Smooth muscle cell (in vitro differentiated cells): ENCODE measurements around the gene SPON2. TPM values are rescaled to one million over a fixed set of nuclear protein-coding genes. Genes with fewer than 3 reads are reported as not detected.
A peak's percentile ranks its signal among the peaks of the same experiment; 100 is the strongest.
"Not testable (repeated sequence)": the region's sequence is repeated elsewhere in the genome, so short reads cannot be mapped to it uniquely, and the experiment has no call there.

Experiments used
- DNase-seq: peaks from one replicate; lab custom pipeline; 2025; ENCODE audit not compliant: unreplicated experiment; lab: John Stamatoyannopoulos, UW
- H2AFZ ChIP-seq: fragments of 200-600 bp; sonication (generic); 2 replicates; pipeline ENCODE4 v1.6.0; 2016; ENCODE audit warnings: antibody characterized with exemption, low read depth, mild to moderate bottlenecking
- H3F3A ChIP-seq: fragments of 200-600 bp; sonication (generic); 2 replicates; pipeline ENCODE4 v1.6.0; 2017; ENCODE audit warnings: antibody characterized with exemption, low read depth
- H3K27ac ChIP-seq: fragments of 200-600 bp; sonication (generic); 2 replicates; pipeline ENCODE4 v1.5.1; 2016; ENCODE audit warnings: low read depth, mild to moderate bottlenecking
- H3K27me3 ChIP-seq: fragments of 200-600 bp; sonication (generic); 2 replicates; pipeline ENCODE4 v1.6.1; 2016; ENCODE audit warnings: low read depth, mild to moderate bottlenecking
- H3K36me3 ChIP-seq: fragments of 200-600 bp; sonication (generic); 2 replicates; pipeline ENCODE4 v1.5.1; 2016; ENCODE audit warnings: low read depth
- H3K4me1 ChIP-seq: fragments of 200-600 bp; sonication (generic); 2 replicates; pipeline ENCODE4 v1.5.1; 2016; ENCODE audit warnings: low read depth
- H3K4me2 ChIP-seq: fragments of 200-600 bp; sonication (generic); 2 replicates; pipeline ENCODE4 v1.6.0; 2016; ENCODE audit warnings: mild to moderate bottlenecking
- H3K4me3 ChIP-seq: fragments of 200-600 bp; sonication (generic); 2 replicates; pipeline ENCODE4 v1.5.1; 2016; ENCODE audit warnings: mild to moderate bottlenecking
- H3K79me2 ChIP-seq: fragments of 200-600 bp; sonication (generic); 2 replicates; pipeline ENCODE4 v1.6.0; 2016; ENCODE audit warnings: low read depth, mild to moderate bottlenecking
- H3K9ac ChIP-seq: fragments of 200-600 bp; sonication (generic); 2 replicates; pipeline ENCODE4 v1.6.0; 2016; ENCODE audit warnings: low read depth
- H3K9me3 ChIP-seq: fragments of 200-600 bp; sonication (generic); replicated peaks from 2 replicates; pipeline ENCODE4 v1.5.1; 2016; ENCODE audit warnings: low read depth
- H4K20me1 ChIP-seq: fragments of 200-600 bp; sonication (generic); 2 replicates; pipeline ENCODE4 v1.6.0; 2016; ENCODE audit warnings: low read depth
- CTCF ChIP-seq: fragments of 200-600 bp; sonication (generic); IDR thresholded peaks from 2 replicates; pipeline ENCODE4 v1.5.1; 2017; ENCODE audit warnings: borderline replicate concordance, mild to moderate bottlenecking, antibody characterized with exemption; ENCODE audit not compliant: insufficient read depth, poor library complexity, severe bottlenecking
- WGBS: methylation state at CpG from one replicate; pipeline ENCODE4 v1.1.7; 2016; ENCODE audit warnings: low lambda C conversion rate; 5-methylcytosine and 5-hydroxymethylcytosine counted together
- polyA plus RNA-seq: library from polyadenylated mRNA; unstranded; fragments of >200 nt; fragmentation: Nextera tagmentation; extraction: Ambion mirVana; gene quantifications from 2 replicates; pipeline ENCODE4 v1.2.1, GENCODE V29; 2016
- total RNA-seq: library from RNA; depleted of rRNA; stranded (reverse); fragments of >200 nt; gene quantifications from 2 replicates; pipeline ENCODE4 v1.2.3, GENCODE V29; 2014

SPON2 gene
- total and polyA plus RNA-seq, 2 experiments from 2014 or later, result 171 to 427 TPM

DNA sequence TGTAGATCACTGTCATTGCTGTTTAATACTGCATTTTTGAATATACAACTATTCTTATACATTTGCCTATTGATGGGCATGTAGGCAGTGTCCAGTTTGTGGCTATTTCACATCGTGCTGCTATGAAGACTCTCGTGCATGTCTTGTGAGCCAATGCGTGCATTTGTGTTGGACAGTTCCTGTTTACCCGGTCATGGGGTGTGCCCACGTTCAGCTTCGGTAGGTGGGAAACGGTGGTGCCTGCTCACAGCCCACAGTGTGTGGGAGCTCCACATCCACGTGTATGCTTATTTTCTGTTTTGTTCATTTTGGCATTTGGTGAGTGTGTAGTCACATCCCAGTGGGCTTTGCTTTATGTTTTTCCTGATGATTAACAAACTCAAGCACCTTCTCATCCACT lies 39.4 kb downstream of the SPON2 start:
- H3K79me2 ChIP-seq, result no peaks in the 10 kb centered on the region
- no peak for DNase-seq
- H2AFZ ChIP-seq, result no peak overlapping the region
- no peaks in the 10 kb centered on the region for H3K9me3 ChIP-seq
- no peaks in the 10 kb centered on the region for H3K4me1 ChIP-seq
- H3K4me3 ChIP-seq, result no peak overlapping the region
- TF ChIP-seq CTCF, result no peak
- H3K9ac ChIP-seq, result no peak overlapping the region
- H3K27ac ChIP-seq, result no peak overlapping the region
- no peaks in the 10 kb centered on the region for H3F3A ChIP-seq
- H3K27me3 ChIP-seq, result peaks cover 7% of the 10 kb centered on the region
- 82% methylated on average over 8 of the region's 8 CpGs for WGBS
- no peaks in the 10 kb centered on the region for H3K36me3 ChIP-seq
- no peaks in the 10 kb centered on the region for H4K20me1 ChIP-seq
- H3K4me2 ChIP-seq, result no peak overlapping the region

DNA sequence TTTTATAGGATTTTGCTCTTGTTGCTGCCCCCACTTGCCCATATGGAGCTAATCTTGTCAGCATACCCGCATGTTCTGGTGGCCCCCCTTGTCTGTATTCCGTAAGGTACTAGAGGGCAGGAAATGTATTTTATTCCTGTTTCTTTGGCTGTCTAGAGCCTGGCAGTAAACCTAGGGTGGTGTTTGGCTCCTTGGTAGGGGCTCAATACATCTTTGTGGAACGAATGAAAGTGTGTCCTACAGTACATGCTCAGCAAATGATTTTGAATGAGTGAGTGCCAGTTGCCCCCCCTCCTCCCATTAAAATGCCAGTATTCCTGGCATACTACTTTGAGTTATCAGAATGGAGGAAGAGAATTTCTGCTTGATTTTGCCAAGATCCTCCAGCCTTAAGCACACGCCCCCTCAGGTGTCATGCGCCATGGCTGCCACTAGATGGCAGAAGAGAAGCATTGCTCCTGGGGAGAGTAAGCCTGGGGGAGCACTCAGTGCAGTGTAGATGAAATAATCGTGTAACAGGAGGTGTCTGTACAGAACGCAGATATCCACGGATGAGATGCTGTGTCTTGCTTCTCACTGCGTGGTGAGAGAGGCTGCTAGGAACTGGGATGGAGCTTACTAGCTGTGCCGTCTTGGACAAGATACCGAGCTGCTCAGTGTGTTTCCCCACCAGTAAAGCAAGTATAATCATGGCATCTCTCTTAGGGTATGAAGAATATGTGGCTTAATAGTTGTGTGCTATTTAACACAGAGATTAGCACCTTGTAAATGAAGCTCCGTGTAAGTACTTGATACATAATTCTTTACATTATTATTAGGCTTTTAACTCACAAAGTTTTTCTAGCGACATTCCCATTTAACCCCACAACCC lies 41.8 kb downstream of the SPON2 start:
- peak; percentile 99 for TF ChIP-seq CTCF
- Histone ChIP-seq H3K27ac (no peak overlapping the region), H3K79me2 (no peaks in the 10 kb centered on the region), H3F3A (no peaks in the 10 kb centered on the region), H3K27me3 (no peaks in the 10 kb centered on the region), H2AFZ (no peak overlapping the region), H3K4me2 (no peak overlapping the region), H3K9me3 (no peaks in the 10 kb centered on the region), H4K20me1 (peaks cover 7% of the 10 kb centered on the region), H3K4me3 (no peak overlapping the region), H3K4me1 (no peaks in the 10 kb centered on the region), H3K9ac (no peak overlapping the region), H3K36me3 (no peaks in the 10 kb centered on the region)
- 33% methylated on average over 13 of the region's 13 CpGs for WGBS
- peak; percentile 35 for DNase-seq

GRCh38 chr4:1126506-1126905 lies 45.9 kb downstream of the SPON2 start:
- no peak for DNase-seq
- H3K27ac ChIP-seq, result no peak overlapping the region
- H3K4me2 ChIP-seq, result no peak overlapping the region
- H3F3A ChIP-seq, result no peaks in the 10 kb centered on the region
- WGBS, result 75% methylated on average over 1 of the region's 1 CpG
- no peak overlapping the region for H2AFZ ChIP-seq
- H3K9me3 ChIP-seq, result no peaks in the 10 kb centered on the region
- H4K20me1 ChIP-seq, result peaks cover 7% of the 10 kb centered on the region
- H3K27me3 ChIP-seq, result no peaks in the 10 kb centered on the region
- H3K79me2 ChIP-seq, result no peaks in the 10 kb centered on the region
- no peaks in the 10 kb centered on the region for H3K4me1 ChIP-seq
- H3K36me3 ChIP-seq, result no peaks in the 10 kb centered on the region
- no peak overlapping the region for H3K9ac ChIP-seq
- no peak overlapping the region for H3K4me3 ChIP-seq
- no peak for TF ChIP-seq CTCF

DNA sequence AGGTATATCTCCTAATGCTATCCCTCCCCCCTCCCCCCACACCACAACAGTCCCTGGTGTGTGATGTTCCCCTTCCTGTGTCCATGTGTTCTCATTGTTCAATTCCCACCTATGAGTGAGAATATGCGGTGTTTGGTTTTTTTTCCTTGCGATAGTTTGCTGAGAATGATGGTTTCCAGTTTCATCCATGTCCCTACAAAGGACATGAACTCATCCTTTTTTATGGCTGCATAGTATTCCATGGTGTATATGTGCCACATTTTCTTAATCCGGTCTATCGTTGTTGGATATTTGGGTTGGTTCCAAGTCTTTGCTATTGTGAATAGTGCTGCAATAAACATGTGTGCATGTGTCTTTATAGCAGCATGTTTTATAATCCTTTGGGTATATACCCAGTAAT lies 46.9 kb downstream of the SPON2 start:
- not testable (repeated sequence) for H2AFZ ChIP-seq, H3K4me2 ChIP-seq, H3K27ac ChIP-seq, H3K79me2 ChIP-seq, H3F3A ChIP-seq, H3K4me1 ChIP-seq, H4K20me1 ChIP-seq, H3K9ac ChIP-seq, DNase-seq, H3K27me3 ChIP-seq, H3K36me3 ChIP-seq, H3K9me3 ChIP-seq, H3K4me3 ChIP-seq
- WGBS, result 94% methylated on average over 4 of the region's 4 CpGs
